Breast epithelium (tissue), 4 donors: ENCODE measurements around the gene HIBADH. TPM values are rescaled to one million over a fixed set of nuclear protein-coding genes. Genes with fewer than 3 reads are reported as not detected.
"Not testable (repeated sequence)": the region's sequence is repeated elsewhere in the genome, so short reads cannot be mapped to it uniquely, and the experiment has no call there.

Experiments
- DNase-seq, 2 donors: peaks; one replicate each; pipeline ENCODE4 v3.0.0-alpha.2; 2019; ENCODE audit warnings: low spot score in 2 of 2
- H3K27ac ChIP-seq, 2 donors: fragments of 200-600 bp; sonication (generic) in 1 of 2; one replicate each; pipeline ENCODE4 v1.5.1; 2016 to 2019; ENCODE audit warnings: mild to moderate bottlenecking in 1 of 2
- H3K27me3 ChIP-seq, 2 donors: fragments of 200-600 bp; sonication (generic) in 1 of 2; one replicate each; pipeline versions ENCODE4 v1.5.1 to v1.6.0; 2017 to 2019; ENCODE audit warnings: control low read depth in 1 of 2, mild to moderate bottlenecking in 1 of 2
- H3K36me3 ChIP-seq: fragments of 200-600 bp; one replicate; pipeline ENCODE4 v1.5.1; 2019
- H3K4me1 ChIP-seq, 2 donors: fragments of 200-600 bp; sonication (generic); one replicate each; pipeline ENCODE4 v1.5.1; 2016 to 2019; ENCODE audit warnings: control low read depth in 1 of 2
- H3K4me3 ChIP-seq, 3 donors: fragments of 200-600 bp; sonication (generic); 1 replicate in 2 of 3; 2 replicates in 1 of 3; pipeline ENCODE4 v1.5.1; 2016 to 2019; ENCODE audit warnings: mild to moderate bottlenecking in 3 of 3, moderate library complexity in 2 of 3
- H3K9me3 ChIP-seq, 2 donors: fragments of 200-600 bp; sonication (generic) in 1 of 2; one replicate each; pipeline ENCODE4 v1.5.1; 2016 to 2019; ENCODE audit warnings: control low read depth in 1 of 2
- POLR2A ChIP-seq: fragments of 450-650 bp; IDR thresholded peaks from one replicate; pipeline ENCODE4 v1.6.1; 2016; ENCODE audit warnings: antibody characterized with exemption, mild to moderate bottlenecking, moderate library complexity
- POLR2AphosphoS5 ChIP-seq, 3 donors: sonication (generic); formaldehyde crosslinking; IDR thresholded peaks; one replicate each; pipeline ENCODE4 v1.6.1; 2017; ENCODE audit warnings: antibody characterized with exemption in 3 of 3
- intact Hi-C: fragments of 100-400 bp; cut with DNase I; formaldehyde crosslinking; loops from one replicate; pipeline ENCODE4 v1.15.1; 2023; ENCODE audit warnings: low total_unique reads
- total RNA-seq, 3 donors: library from RNA; depleted of rRNA; stranded (reverse); fragments of >200 nt; gene quantifications; one replicate each; pipeline ENCODE4 v1.1.0, GENCODE V29; 2016
- TF ChIP-seq, protein P1 (sequence below), 3 donors: fragments of 450-650 bp; IDR thresholded peaks; one replicate each; pipeline ENCODE4 v1.5.1; 2016 to 2017; ENCODE audit warnings: antibody characterized with exemption in 3 of 3, mild to moderate bottlenecking in 3 of 3, moderate library complexity in 3 of 3

HIBADH gene
- total RNA-seq, 3 donors from 2014 or later = 50.5 to 80.1 (median 67.5) TPM

DNA sequence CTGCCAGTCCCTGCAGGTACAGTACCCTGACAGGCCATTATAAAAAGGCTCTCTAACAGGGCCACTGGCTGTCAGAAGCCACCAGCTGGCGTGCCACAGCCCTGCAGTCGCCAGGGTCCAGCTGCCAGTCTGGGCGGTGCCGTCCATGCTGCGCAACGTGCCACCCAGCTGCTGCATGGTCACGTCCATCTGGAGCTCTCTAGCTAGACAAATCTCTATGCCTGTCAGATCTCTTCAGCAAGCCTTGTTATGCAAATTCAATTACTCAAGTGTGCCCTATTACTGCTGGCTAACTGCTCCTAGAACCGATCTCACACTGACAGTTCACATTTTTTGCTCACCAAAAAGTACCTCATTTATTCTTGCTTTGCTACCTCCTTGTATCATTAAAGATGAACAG is 75.9 kb downstream of the HIBADH start:
- Histone ChIP-seq H3K27ac (no peak overlapping the region), H3K9me3 (no peaks in the 10 kb centered on the region), H3K4me3 (no peak overlapping the region), H3K36me3 (no peaks in the 10 kb centered on the region), H3K27me3 (no peaks in the 10 kb centered on the region), H3K4me1 (no peaks in the 10 kb centered on the region)
- DNase-seq = no peak
- TF ChIP-seq, protein P1, sequence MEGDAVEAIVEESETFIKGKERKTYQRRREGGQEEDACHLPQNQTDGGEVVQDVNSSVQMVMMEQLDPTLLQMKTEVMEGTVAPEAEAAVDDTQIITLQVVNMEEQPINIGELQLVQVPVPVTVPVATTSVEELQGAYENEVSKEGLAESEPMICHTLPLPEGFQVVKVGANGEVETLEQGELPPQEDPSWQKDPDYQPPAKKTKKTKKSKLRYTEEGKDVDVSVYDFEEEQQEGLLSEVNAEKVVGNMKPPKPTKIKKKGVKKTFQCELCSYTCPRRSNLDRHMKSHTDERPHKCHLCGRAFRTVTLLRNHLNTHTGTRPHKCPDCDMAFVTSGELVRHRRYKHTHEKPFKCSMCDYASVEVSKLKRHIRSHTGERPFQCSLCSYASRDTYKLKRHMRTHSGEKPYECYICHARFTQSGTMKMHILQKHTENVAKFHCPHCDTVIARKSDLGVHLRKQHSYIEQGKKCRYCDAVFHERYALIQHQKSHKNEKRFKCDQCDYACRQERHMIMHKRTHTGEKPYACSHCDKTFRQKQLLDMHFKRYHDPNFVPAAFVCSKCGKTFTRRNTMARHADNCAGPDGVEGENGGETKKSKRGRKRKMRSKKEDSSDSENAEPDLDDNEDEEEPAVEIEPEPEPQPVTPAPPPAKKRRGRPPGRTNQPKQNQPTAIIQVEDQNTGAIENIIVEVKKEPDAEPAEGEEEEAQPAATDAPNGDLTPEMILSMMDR (IDR thresholded peaks at IDR 0.05) = no peak
- TF ChIP-seq POLR2A (no peak), POLR2AphosphoS5 (IDR thresholded peaks at IDR 0.05) (no peak)
- intact Hi-C loops = no loop called here

DNA sequence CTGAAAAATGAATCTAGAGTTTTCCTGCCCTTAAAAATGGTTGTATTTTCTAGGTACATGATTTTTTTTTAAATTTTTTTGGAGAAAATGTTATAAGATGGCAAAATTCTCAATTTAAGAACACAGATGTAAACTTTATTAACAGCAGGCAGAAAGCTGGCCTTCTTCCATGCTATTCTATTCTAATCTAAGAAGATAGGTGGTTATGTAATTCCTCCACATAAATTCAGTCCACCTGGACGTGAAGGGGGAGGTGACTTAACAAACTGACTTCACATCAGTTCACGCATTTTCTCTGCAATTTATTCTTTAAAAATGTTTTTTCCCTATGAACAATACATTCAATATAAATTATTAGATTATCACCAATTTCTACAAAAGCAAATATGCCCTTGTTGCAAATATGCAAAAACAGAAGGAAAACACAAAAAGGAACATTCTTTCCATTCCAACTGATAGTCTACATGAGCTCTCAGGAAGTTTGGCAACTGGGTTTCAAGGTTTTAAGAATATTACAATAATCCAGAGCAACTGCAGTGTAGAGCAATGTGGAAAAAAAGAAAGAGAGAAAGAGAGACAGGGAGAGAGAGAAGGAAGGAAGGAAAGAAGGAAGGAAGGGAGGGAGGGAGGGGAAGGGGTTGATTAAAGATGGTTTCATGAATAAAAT is 76.8 kb downstream of the HIBADH start:
- intact Hi-C loops = no loop called here
- Histone ChIP-seq H3K36me3 (no peaks in the 10 kb centered on the region), H3K27ac (no peak overlapping the region), H3K9me3 (no peaks in the 10 kb centered on the region), H3K27me3 (no peaks in the 10 kb centered on the region), H3K4me3 (no peak overlapping the region), H3K4me1 (no peaks in the 10 kb centered on the region)
- no peak for TF ChIP-seq POLR2AphosphoS5 (IDR thresholded peaks at IDR 0.05)
- TF ChIP-seq, protein P1 (IDR thresholded peaks at IDR 0.05) = no peak
- no peak for TF ChIP-seq POLR2A
- DNase-seq = no peak

DNA sequence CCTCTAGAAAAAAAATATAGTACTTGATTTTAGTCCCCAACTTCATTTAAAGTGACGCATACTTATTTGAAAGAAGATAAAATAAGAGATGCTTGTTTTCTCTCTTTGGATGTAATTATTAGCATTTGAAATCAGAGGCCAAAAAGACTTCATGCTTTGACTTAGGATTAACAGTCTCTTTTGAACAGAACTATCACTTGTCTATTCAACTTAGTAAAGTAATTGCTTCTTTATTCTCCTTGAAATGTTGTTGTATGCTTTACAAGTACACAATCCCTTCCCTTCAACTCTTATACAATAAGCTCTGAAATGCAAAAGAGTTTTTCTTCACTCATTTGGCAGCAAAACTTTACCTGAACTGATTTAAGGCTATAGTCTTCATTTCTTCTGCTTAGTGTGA is 80.8 kb downstream of the HIBADH start:
- H3K9me3 ChIP-seq = no peaks in the 10 kb centered on the region
- TF ChIP-seq, protein P1 (IDR thresholded peaks at IDR 0.05) = no peak
- TF ChIP-seq POLR2A (no peak), POLR2AphosphoS5 (IDR thresholded peaks at IDR 0.05) (no peak)
- DNase-seq = no peak
- H3K36me3 ChIP-seq = no peaks in the 10 kb centered on the region
- no peaks in the 10 kb centered on the region for H3K4me1 ChIP-seq
- no peak overlapping the region for H3K27ac ChIP-seq
- no peak overlapping the region for H3K4me3 ChIP-seq
- intact Hi-C loops = no loop called here
- H3K27me3 ChIP-seq = no peaks in the 10 kb centered on the region

DNA sequence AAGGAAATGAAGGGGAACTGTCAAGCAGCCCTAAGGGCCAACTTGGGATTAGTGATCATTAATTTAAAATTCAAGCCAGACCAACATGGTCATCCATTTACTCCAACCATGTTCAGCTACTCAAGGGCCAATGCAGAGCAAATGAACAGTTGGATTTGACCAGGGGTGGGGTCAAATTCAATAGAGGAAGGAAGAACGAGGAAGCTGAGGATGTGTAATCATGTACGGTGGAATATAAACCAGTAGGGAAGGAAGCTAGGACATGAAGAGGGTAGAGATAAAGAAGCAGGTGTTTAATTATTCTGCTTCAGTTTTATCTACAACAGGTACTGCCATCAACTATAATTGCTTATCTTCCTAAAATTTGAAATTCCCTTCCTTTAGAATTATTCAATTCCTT is 81.6 kb downstream of the HIBADH start:
- no peaks in the 10 kb centered on the region for H3K36me3 ChIP-seq
- no peak for DNase-seq
- no peaks in the 10 kb centered on the region for H3K9me3 ChIP-seq
- H3K4me3 ChIP-seq = no peak overlapping the region
- no peaks in the 10 kb centered on the region for H3K27me3 ChIP-seq
- H3K4me1 ChIP-seq = no peaks in the 10 kb centered on the region
- H3K27ac ChIP-seq = no peak overlapping the region
- TF ChIP-seq, protein P1 (IDR thresholded peaks at IDR 0.05) = no peak
- no peak for TF ChIP-seq POLR2AphosphoS5 (IDR thresholded peaks at IDR 0.05)
- no peak for TF ChIP-seq POLR2A
- intact Hi-C loops = no loop called here

DNA sequence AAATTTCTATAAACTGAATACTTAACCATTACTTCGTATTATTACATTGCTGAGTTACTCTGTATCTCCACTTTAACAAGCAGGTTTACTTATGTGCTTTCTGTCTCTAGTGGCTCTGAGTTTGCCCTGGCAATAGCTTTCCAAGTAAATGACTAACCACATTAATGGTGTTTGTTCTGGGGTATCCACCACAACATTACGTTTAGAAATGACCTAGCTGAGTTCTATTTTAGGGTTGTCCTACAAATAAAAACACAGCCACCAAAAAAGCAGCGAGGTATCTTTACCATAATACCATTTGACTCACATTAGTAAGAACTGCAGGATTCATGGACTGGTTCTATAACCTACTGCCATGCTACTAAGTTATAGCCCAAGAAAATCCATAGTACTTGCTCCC is 83.1 kb downstream of the HIBADH start:
- TF ChIP-seq, protein P1 (IDR thresholded peaks at IDR 0.05) = no peak
- no peak for TF ChIP-seq POLR2AphosphoS5 (IDR thresholded peaks at IDR 0.05)
- TF ChIP-seq POLR2A = no peak
- no peaks in the 10 kb centered on the region for H3K9me3 ChIP-seq
- no peak overlapping the region for H3K27ac ChIP-seq
- H3K36me3 ChIP-seq = no peaks in the 10 kb centered on the region
- no peaks in the 10 kb centered on the region for H3K27me3 ChIP-seq
- no peak for DNase-seq
- no peak overlapping the region for H3K4me3 ChIP-seq
- H3K4me1 ChIP-seq = no peaks in the 10 kb centered on the region
- intact Hi-C loops = no loop called here

DNA sequence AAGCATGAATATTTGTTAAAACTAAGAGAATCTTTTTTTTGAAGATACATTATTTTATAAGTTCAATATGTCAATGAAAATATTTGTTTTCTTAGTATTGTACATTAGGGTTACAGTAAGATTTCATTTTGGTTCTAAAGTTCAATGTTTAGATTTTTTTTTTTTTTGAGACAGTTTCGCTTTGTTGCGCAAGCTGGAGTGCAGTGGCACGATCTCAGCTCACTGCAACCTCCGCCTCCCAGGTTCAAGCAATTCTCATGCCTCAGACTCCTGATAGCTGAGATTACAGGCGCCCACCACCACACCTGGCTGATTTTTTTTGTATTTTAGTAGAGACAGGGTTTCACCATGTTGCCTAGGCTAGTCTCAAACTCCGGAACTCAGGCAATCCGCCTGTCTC is 84.5 kb downstream of the HIBADH start:
- DNase-seq, H3K36me3 ChIP-seq, H3K27ac ChIP-seq, H3K9me3 ChIP-seq, intact Hi-C loops, H3K4me1 ChIP-seq, H3K27me3 ChIP-seq, H3K4me3 ChIP-seq: not testable (repeated sequence)
